ENCODE results near the gene IL13RA1. TPM values are rescaled to one million over a fixed set of nuclear protein-coding genes. Genes with fewer than 3 reads are reported as not detected.

IL13RA1 gene
- total RNA-seq (10 to 100 TPM; 21.8 to 30.9 (median 24.7) TPM), polyA plus RNA-seq (13.6 TPM)
- long read RNA-seq, donor 1, full-length matches to known transcripts: 29 of 47 reads
- long read RNA-seq, donor 1, partial matches to known transcripts: 5 of 47 reads
- long read RNA-seq, donor 1, other reads (novel, unspliced or antisense): 13 of 47 reads
- long read RNA-seq, donor 2, full-length matches to known transcripts: 15 of 23 reads
- long read RNA-seq, donor 2, partial matches to known transcripts: 0 of 23 reads
- long read RNA-seq, donor 2, other reads (novel, unspliced or antisense): 8 of 23 reads
- long read RNA-seq, donor 3, full-length matches to known transcripts: 21 of 39 reads
- long read RNA-seq, donor 3, partial matches to known transcripts: 14 of 39 reads
- long read RNA-seq, donor 3, other reads (novel, unspliced or antisense): 4 of 39 reads
- long read RNA-seq, donor 4, full-length matches to known transcripts: 20 of 25 reads
- long read RNA-seq, donor 4, partial matches to known transcripts: 2 of 25 reads
- long read RNA-seq, donor 4, other reads (novel, unspliced or antisense): 3 of 25 reads

DNA sequence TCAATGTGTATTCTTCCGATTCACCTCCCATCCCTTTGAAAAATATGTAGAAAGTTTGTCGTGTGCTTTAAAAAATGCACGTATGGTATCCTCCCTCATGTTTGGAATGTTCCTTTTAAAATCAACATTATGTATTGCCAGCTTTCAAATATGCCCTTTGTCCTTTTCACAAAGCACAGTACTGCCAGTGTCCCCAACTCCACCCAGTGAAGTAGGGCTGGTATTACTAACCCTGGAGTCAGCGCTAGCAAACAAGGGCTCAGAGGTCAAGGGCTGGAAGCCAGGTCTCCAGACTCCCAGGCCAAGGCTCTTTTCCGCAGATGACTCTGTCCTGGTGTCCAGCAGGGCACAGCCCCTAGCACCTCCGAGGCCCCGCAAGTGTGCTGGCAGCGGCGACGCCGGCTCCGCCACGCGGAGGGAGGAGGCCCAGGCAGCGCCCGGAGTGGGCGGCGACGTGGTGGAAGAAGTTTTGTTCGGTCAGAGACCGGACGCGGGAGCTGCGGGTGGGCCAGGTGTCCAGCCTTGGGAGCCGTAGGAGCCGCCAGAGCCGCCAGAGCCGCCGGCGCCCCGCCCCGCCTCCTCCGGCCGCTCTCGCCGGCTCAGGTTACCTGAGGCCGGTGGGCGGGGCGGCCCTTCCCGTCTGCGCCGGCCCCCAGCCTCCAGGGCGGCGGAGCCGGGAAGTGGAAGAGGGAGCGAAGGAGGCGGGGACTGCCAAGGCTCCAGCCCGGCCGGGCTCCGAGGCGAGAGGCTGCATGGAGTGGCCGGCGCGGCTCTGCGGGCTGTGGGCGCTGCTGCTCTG is at the start of gene IL13RA1:
Gene IL13RA1 (plus strand): TSS at position 720 of the 799 bp plus-strand sequence. CDS start 33 bp downstream, at position 753.
- WGBS: 3% methylated on average over 55 of the region's 56 CpGs

DNA sequence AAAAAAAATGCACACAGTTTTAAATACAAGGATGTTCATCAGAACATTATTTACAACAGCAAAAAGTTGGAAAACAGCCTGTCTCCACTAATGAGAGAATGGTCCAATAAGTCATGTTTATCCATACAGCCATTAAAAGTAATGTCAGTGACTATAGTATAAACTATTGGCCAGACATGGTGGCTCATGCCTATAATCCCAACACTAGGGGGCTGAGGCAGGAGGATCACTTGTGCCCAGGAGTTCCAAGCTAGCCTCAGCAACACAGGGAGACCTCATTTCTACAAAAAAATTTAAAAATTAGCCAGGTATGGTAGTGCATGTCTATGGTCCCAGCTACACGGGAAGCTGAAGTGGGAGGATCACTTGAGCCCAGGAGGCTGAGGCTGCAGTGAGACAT is 48.1 kb upstream of the IL13RA1 start:
- intact Hi-C loops (cut with DNase I): no loop called here
- H3K9me3 ChIP-seq (ENCODE audit: control insufficient read depth, low read length): no peaks in the 10 kb centered on the region

More for the DNA sequence above, at the start of gene IL13RA1:
- ATAC-seq (peak; percentile 96 to 97), DNase-seq (peak; percentile 81 to 92 (median 91))
- H3K27ac ChIP-seq (ENCODE audit: low read length): peak within 1 kb of the TSS; percentile 90
- peaks cover 2% of the 10 kb centered on the region for H3K4me1 ChIP-seq (ENCODE audit: control insufficient read depth, insufficient read depth, low read length)
- no peaks in the 10 kb centered on the region for H3K27me3 ChIP-seq (ENCODE audit: control insufficient read depth, insufficient read depth)
- peak within 1 kb of the TSS; percentile 95 for H3K4me3 ChIP-seq (ENCODE audit: low read length)
- H3K9me3 ChIP-seq (ENCODE audit: control insufficient read depth, low read length): no peaks in the 10 kb centered on the region
- intact Hi-C loops (cut with DNase I): no loop called here

DNA sequence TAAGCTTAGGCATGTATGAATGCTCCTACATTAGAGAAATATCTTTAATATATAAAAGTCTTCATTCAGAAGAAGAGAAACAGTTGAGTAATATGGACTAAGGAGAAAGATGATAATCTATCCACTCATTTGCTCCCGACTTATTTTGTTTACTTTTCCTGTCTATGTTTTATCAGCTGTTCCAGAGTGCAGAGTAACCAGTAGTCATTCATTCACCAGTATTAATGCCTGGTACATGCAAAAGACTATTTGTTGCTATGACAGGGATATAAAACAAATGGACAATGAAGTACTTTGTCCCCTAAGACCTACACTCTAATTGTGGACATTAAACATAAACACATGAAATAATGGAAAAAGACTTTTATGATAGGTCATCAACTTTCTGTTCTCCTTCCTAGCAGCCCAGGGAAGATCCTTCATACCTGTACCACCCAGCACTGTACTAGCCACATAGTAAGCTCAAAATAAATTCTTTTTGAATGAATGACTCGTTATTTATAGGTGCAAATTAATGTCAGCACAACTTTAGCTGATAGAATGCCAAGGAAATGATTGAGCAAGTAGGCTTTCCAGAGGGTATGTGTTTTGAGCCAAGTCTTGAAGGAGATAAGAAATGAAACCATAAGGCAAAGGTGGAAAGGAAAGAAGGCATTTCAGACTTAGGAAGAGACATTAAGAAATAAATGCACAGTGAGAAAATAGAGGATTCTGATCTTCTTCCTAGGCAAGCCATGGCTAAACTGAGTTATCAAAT is 45.0 kb upstream of the IL13RA1 start:
- DNase-seq (no peak), ATAC-seq (no peak)
- H3K27ac ChIP-seq (ENCODE audit: low read length): no peak overlapping the region
- H3K4me1 ChIP-seq (ENCODE audit: control insufficient read depth, insufficient read depth, low read length): no peaks in the 10 kb centered on the region
- H3K4me3 ChIP-seq (ENCODE audit: low read length): no peak overlapping the region
- WGBS: 48% methylated on average over 2 of the region's 2 CpGs
- no peaks in the 10 kb centered on the region for H3K9me3 ChIP-seq (ENCODE audit: control insufficient read depth, low read length)
- no peaks in the 10 kb centered on the region for H3K27me3 ChIP-seq (ENCODE audit: control insufficient read depth, insufficient read depth)
- intact Hi-C loops (cut with DNase I): no loop called here

More for the DNA sequence above, 48.1 kb upstream of the IL13RA1 start:
- ATAC-seq (no peak), DNase-seq (no peak)
- no peak overlapping the region for H3K4me3 ChIP-seq (ENCODE audit: low read length)
- no peak overlapping the region for H3K27ac ChIP-seq (ENCODE audit: low read length)
- H3K27me3 ChIP-seq (ENCODE audit: control insufficient read depth, insufficient read depth): no peaks in the 10 kb centered on the region
- 90% methylated on average over 1 of the region's 1 CpG for WGBS
- H3K4me1 ChIP-seq (ENCODE audit: control insufficient read depth, insufficient read depth, low read length): no peaks in the 10 kb centered on the region

DNA sequence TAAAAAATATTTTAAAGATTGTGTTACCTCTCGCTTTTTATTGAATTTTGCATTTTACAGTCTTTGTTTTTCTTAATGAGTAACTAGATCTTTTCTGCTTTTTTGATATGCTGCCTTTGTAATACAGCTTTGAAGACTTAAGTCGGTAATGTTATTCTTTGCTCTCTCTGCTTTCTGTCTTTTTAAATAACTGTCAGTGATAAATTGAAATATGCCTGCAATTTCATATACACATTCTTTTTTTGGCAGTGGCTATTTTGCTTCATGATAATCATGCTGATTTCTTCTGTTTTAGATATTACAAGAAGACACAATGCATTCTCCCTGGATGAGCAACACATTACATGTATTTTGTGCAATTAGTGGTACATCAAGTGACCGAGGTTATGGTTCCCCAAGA is 42.0 kb upstream of the IL13RA1 start:
- intact Hi-C loops (cut with DNase I): no loop called here
- no peaks in the 10 kb centered on the region for H3K9me3 ChIP-seq (ENCODE audit: control insufficient read depth, low read length)
- H3K27ac ChIP-seq (ENCODE audit: low read length): no peak overlapping the region
- WGBS: 80% methylated on average over 3 of the region's 3 CpGs
- H3K4me1 ChIP-seq (ENCODE audit: control insufficient read depth, insufficient read depth, low read length): no peaks in the 10 kb centered on the region
- ATAC-seq (no peak), DNase-seq (no peak)
- no peaks in the 10 kb centered on the region for H3K27me3 ChIP-seq (ENCODE audit: control insufficient read depth, insufficient read depth)
- H3K4me3 ChIP-seq (ENCODE audit: low read length): no peak overlapping the region

DNA sequence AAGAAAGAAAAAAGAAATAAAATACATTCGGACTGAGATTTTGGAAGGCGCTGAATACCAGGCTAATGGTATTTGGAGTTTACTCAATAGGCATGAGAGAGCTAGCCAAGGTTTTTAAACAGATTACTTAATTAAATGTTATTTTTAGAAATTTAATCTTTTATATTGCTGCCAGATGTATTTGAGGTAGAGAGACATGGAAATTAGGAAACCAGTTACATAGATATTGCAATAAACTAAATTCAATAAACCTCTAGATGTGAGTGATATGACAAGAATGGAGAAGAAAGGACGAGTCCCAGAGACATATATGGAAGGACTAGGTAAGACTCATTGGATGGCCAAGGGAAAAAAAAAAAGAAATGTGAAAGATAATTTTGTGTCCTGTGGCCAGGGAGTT is 38.5 kb upstream of the IL13RA1 start:
- WGBS: 88% methylated on average over 3 of the region's 3 CpGs
- no peak overlapping the region for H3K27ac ChIP-seq (ENCODE audit: low read length)
- no peaks in the 10 kb centered on the region for H3K4me1 ChIP-seq (ENCODE audit: control insufficient read depth, insufficient read depth, low read length)
- H3K27me3 ChIP-seq (ENCODE audit: control insufficient read depth, insufficient read depth): no peaks in the 10 kb centered on the region
- intact Hi-C loops (cut with DNase I): no loop called here
- ATAC-seq: no peak
- no peak for DNase-seq
- no peak overlapping the region for H3K4me3 ChIP-seq (ENCODE audit: low read length)
- no peaks in the 10 kb centered on the region for H3K9me3 ChIP-seq (ENCODE audit: control insufficient read depth, low read length)

DNA sequence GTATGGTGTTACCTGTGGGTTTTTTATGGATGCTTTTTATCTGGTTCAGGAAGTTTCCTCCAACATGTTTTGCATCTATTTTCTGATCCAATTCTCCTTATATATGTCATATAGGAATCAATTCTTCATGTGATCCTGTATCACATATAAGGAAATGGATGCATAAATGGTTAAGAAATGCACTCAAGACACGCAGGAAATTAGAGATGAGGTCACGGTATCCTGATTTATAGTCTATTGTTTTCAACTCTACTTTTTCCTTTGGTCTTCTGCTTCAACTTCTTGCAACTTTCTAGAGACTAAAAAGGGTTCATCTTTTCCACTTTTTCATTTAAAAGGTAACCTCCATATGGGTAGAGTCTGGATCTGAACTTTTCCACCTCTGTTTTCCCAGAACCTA is 33.6 kb upstream of the IL13RA1 start:
- no peaks in the 10 kb centered on the region for H3K27me3 ChIP-seq (ENCODE audit: control insufficient read depth, insufficient read depth)
- no peaks in the 10 kb centered on the region for H3K4me1 ChIP-seq (ENCODE audit: control insufficient read depth, insufficient read depth, low read length)
- no peak overlapping the region for H3K27ac ChIP-seq (ENCODE audit: low read length)
- WGBS: 40% methylated on average over 2 of the region's 2 CpGs
- ATAC-seq (no peak), DNase-seq (no peak)
- intact Hi-C loops (cut with DNase I): no loop called here
- no peaks in the 10 kb centered on the region for H3K9me3 ChIP-seq (ENCODE audit: control insufficient read depth, low read length)
- H3K4me3 ChIP-seq (ENCODE audit: low read length): no peak overlapping the region

DNA sequence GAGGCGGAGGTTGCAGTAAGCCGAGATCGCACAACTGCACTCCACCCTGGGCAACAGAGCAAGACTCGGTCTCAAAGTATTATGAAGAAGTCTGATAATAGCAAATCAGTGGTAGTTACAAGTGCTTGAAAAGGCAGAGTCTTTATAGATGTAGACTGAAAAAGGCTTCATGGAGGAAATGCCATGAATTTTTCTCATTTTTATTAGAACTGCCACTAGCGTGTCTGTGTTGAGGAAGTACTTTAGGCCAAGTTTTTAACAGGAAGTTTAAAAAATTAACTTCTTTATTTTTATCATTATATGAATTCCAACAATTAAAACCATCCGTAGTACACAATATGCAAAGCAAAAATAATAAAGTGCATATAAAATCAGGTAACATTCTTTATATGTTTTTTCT is 32.8 kb upstream of the IL13RA1 start:
- 45% methylated on average over 6 of the region's 6 CpGs for WGBS
- intact Hi-C loops (cut with DNase I): no loop called here
- ATAC-seq: no peak

DNA sequence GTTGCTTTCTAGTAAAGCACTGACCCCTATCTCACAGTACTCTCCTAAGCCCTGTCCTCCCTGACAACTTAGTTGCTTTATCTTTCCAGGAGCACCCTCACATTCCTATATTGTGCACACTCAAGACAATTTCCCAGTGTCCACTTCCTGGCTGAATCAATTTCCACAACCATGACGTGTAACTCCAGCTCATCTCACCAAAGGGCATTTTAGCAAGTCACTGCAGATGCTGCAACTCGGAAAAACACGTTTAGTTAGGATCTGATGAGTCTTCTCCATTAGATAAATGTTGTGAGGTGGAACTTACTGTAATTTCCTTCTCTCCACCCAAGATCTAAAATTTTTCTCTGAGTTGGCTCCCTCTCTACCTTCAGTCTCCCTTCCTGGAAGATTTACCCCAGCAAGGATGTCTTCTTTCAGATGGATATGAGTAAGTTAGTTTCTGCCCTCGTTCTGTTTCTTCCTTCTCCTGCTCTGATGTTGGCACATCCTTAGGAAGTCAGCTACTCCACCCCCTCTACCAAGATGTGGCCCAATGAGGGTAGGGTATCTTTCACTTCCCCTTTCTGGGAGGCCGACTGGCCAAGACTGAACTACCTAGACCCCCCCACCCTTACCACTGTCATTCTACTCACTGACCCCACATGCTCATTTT is 28.8 kb upstream of the IL13RA1 start:
- intact Hi-C loops (cut with DNase I): no loop called here
- H3K27ac ChIP-seq (ENCODE audit: low read length): no peak overlapping the region
- H3K9me3 ChIP-seq (ENCODE audit: control insufficient read depth, low read length): no peaks in the 10 kb centered on the region
- no peaks in the 10 kb centered on the region for H3K4me1 ChIP-seq (ENCODE audit: control insufficient read depth, insufficient read depth, low read length)
- H3K4me3 ChIP-seq (ENCODE audit: low read length): no peak overlapping the region
- no peak for DNase-seq
- no peaks in the 10 kb centered on the region for H3K27me3 ChIP-seq (ENCODE audit: control insufficient read depth, insufficient read depth)
- peak in 1 of 2 donors; percentile 49 for ATAC-seq
- WGBS: 65% methylated on average over 5 of the region's 5 CpGs

More for the DNA sequence above, 32.8 kb upstream of the IL13RA1 start:
- no peak for DNase-seq
- H3K4me3 ChIP-seq (ENCODE audit: low read length): no peak overlapping the region
- H3K4me1 ChIP-seq (ENCODE audit: control insufficient read depth, insufficient read depth, low read length): no peaks in the 10 kb centered on the region
- H3K27ac ChIP-seq (ENCODE audit: low read length): no peak overlapping the region
- H3K27me3 ChIP-seq (ENCODE audit: control insufficient read depth, insufficient read depth): no peaks in the 10 kb centered on the region
- H3K9me3 ChIP-seq (ENCODE audit: control insufficient read depth, low read length): no peaks in the 10 kb centered on the region

DNA sequence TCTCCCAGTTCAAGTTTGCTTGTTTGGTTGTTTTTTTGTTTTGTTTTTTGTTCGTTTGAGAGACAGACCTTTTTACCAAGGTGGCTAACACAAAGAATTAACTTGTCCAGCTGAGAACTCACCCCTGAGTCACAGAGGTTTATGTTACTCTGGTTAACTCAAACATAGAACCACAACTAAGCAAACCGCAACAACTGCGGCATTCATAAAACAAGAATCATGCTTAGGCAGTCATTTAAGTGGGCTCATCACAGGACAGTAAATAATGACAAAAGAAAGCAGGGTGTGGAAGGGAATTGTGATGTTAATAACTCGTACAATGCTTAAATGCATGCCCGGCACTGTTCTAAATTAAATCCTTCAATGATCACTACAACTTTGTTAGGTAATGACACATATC is 24.7 kb upstream of the IL13RA1 start:
- ATAC-seq: no peak
- H3K9me3 ChIP-seq (ENCODE audit: control insufficient read depth, low read length): no peaks in the 10 kb centered on the region
- intact Hi-C loops (cut with DNase I): no loop called here

DNA sequence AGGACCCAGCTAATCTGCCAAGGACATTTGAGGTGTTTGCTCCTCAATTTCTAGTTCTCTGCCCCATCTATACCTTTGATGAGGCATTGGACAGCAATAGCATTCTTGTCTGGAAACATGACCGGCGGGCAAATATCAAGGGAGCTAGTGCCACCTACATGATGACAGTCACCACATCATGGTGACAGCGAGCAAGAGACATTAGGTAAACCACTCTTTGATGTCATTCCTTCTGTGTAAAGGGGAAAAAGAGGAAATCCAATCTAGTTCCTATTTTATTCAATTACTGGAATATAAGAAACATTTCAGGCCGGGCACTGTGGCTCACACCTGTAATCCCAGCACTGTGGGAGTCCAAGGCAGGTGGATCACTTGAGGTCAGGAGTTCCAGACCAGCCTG is 20.7 kb upstream of the IL13RA1 start:
- H3K27me3 ChIP-seq (ENCODE audit: control insufficient read depth, insufficient read depth): no peaks in the 10 kb centered on the region
- H3K4me3 ChIP-seq (ENCODE audit: low read length): no peak overlapping the region
- H3K9me3 ChIP-seq (ENCODE audit: control insufficient read depth, low read length): no peaks in the 10 kb centered on the region
- no peak overlapping the region for H3K27ac ChIP-seq (ENCODE audit: low read length)
- no peak for DNase-seq
- no peaks in the 10 kb centered on the region for H3K4me1 ChIP-seq (ENCODE audit: control insufficient read depth, insufficient read depth, low read length)
- intact Hi-C loops (cut with DNase I): no loop called here
- no peak for ATAC-seq
- WGBS: 86% methylated on average over 4 of the region's 4 CpGs

More for the DNA sequence above, 24.7 kb upstream of the IL13RA1 start:
- no peak overlapping the region for H3K27ac ChIP-seq (ENCODE audit: low read length)
- 87% methylated on average over 5 of the region's 5 CpGs for WGBS
- no peaks in the 10 kb centered on the region for H3K4me1 ChIP-seq (ENCODE audit: control insufficient read depth, insufficient read depth, low read length)
- no peaks in the 10 kb centered on the region for H3K27me3 ChIP-seq (ENCODE audit: control insufficient read depth, insufficient read depth)
- DNase-seq: no peak
- no peak overlapping the region for H3K4me3 ChIP-seq (ENCODE audit: low read length)
